IMR-90 (cell line): Measurements from ENCODE around the gene ZSCAN31. TPM values are rescaled to one million over a fixed set of nuclear protein-coding genes. Genes with fewer than 3 reads are reported as not detected.

Experiments
- ATAC-seq: fragments of 200-7000 bp; cut with Tn5 transposase; 2 replicates; pipeline ENCODE4 v1.9.1; 2020; ENCODE audit warnings: low read depth, mild to moderate bottlenecking, moderate library complexity
- BruUV-seq: library from RNA; stranded (reverse); fragments of 400-500 nt; replicated peaks from 2 replicates; lab custom pipeline; 2021; lab: Mats Ljungman, UMichigan
- CTCF ChIA-PET: fragments of 300-600 bp; formaldehyde crosslinking; extraction: SDS; loops from one replicate; lab custom pipeline; 2021; ENCODE audit warnings: antibody characterized with exemption; lab: Yijun Ruan, JAX
- POLR2A ChIA-PET: fragments of 300-600 bp; sonication (Branson Sonifier 250); formaldehyde crosslinking; loops from one replicate; lab custom pipeline; 2022; ENCODE audit warnings: antibody characterized with exemption; ENCODE audit not compliant: unreplicated experiment; lab: Charles Lee
- DNase-seq: peaks from one replicate; pipeline ENCODE4 v3.0.0; 2013
- H2AFZ ChIP-seq: replicated peaks from 2 replicates; pipeline ENCODE3; 2013; ENCODE audit warnings: low read length, mild to moderate bottlenecking; ENCODE audit not compliant: poor library complexity
- H2AK5ac ChIP-seq: 2 replicates; pipeline ENCODE4 v1.6.1; 2013; ENCODE audit warnings: low read depth, low read length, inconsistent platforms
- H2AK9ac ChIP-seq: replicated peaks from 2 replicates; pipeline ENCODE3; 2013; ENCODE audit warnings: mild to moderate bottlenecking, low read depth, low read length, moderate library complexity; ENCODE audit not compliant: poor library complexity
- H2BK120ac ChIP-seq: 2 replicates; pipeline ENCODE4 v1.6.1; 2013; ENCODE audit warnings: low read depth, low read length, inconsistent platforms
- H2BK15ac ChIP-seq: 3 replicates; pipeline ENCODE4 v1.6.1; 2013; ENCODE audit warnings: low read depth, low read length, inconsistent platforms
- H2BK20ac ChIP-seq: 2 replicates; pipeline ENCODE4 v1.6.1; 2013; ENCODE audit warnings: low read depth, mild to moderate bottlenecking, inconsistent platforms, low read length, moderate library complexity
- H2BK5ac ChIP-seq: 2 replicates; pipeline ENCODE4 v1.6.1; 2013; ENCODE audit warnings: mild to moderate bottlenecking, low read depth, low read length, inconsistent platforms; ENCODE audit not compliant: poor library complexity, severe bottlenecking
- H3K14ac ChIP-seq: replicated peaks from 2 replicates; pipeline ENCODE4 v1.6.1; 2013; ENCODE audit warnings: low read depth, low read length, inconsistent platforms
- H3K18ac ChIP-seq: 2 replicates; pipeline ENCODE4 v1.6.1; 2013; ENCODE audit warnings: low read depth, low read length, control low read depth
- H3K23ac ChIP-seq: 2 replicates; pipeline ENCODE4 v1.6.1; 2013; ENCODE audit warnings: low read depth, low read length, inconsistent platforms
- H3K27ac ChIP-seq: 2 replicates; pipeline ENCODE4 v1.5.1; 2013; ENCODE audit warnings: mild to moderate bottlenecking, control low read depth, low read length; ENCODE audit not compliant: insufficient read depth
- H3K27me3 ChIP-seq: 2 replicates; pipeline ENCODE4 v1.6.1; 2013; ENCODE audit warnings: low read length; ENCODE audit not compliant: control insufficient read depth, insufficient read depth
- H3K36me3 ChIP-seq: 2 replicates; pipeline ENCODE4 v1.6.1; 2013; ENCODE audit warnings: low read length, mixed read lengths; ENCODE audit not compliant: control insufficient read depth, insufficient read depth
- H3K4ac ChIP-seq: 2 replicates; pipeline ENCODE4 v1.6.1; 2013; ENCODE audit warnings: low read depth, low read length, inconsistent platforms
- H3K4me1 ChIP-seq: 2 replicates; pipeline ENCODE4 v1.6.1; 2013; ENCODE audit warnings: low read length, mixed read lengths; ENCODE audit not compliant: control insufficient read depth, insufficient read depth
- H3K4me2 ChIP-seq: 2 replicates; pipeline ENCODE4 v1.6.1; 2013; ENCODE audit warnings: low read depth, mild to moderate bottlenecking, control low read depth, low read length, moderate library complexity
- H3K4me3 ChIP-seq: 2 replicates; pipeline ENCODE4 v1.5.1; 2013; ENCODE audit warnings: low read depth, mild to moderate bottlenecking, control low read depth, low read length, moderate library complexity; ENCODE audit not compliant: insufficient read depth
- H3K56ac ChIP-seq: 2 replicates; pipeline ENCODE4 v1.6.1; 2013; ENCODE audit warnings: low read length, inconsistent platforms; ENCODE audit not compliant: insufficient read depth; ENCODE audit errors: extremely low read depth
- H3K79me1 ChIP-seq, 2 experiments: 2 replicates each; pipeline ENCODE4 v1.6.1; 2013; ENCODE audit warnings: low read length in 2 of 2, inconsistent platforms in 1 of 2, low read depth in 1 of 2
- H3K9ac ChIP-seq: 2 replicates; pipeline ENCODE4 v1.6.1; 2013; ENCODE audit warnings: low read depth, low read length, control low read depth
- H3K9me1 ChIP-seq: 2 replicates; pipeline ENCODE4 v1.6.1; 2013; ENCODE audit warnings: low read length, inconsistent platforms; ENCODE audit not compliant: insufficient read depth
- H3K9me3 ChIP-seq: 2 replicates; pipeline ENCODE4 v1.6.1; 2013; ENCODE audit warnings: low read length; ENCODE audit not compliant: control insufficient read depth, insufficient read depth
- H4K20me1 ChIP-seq: 2 replicates; pipeline ENCODE4 v1.6.1; 2013; ENCODE audit warnings: low read length, inconsistent platforms; ENCODE audit not compliant: insufficient read depth
- H4K5ac ChIP-seq: 2 replicates; pipeline ENCODE4 v1.6.1; 2013; ENCODE audit warnings: mild to moderate bottlenecking, low read depth, low read length, control low read depth
- H4K8ac ChIP-seq, 2 experiments: 2 replicates each; pipeline ENCODE4 v1.6.1; 2013; ENCODE audit warnings: low read depth in 2 of 2, low read length in 2 of 2, control low read depth in 1 of 2, inconsistent platforms in 1 of 2
- H4K91ac ChIP-seq: 2 replicates; pipeline ENCODE4 v1.6.1; 2013; ENCODE audit warnings: low read depth, low read length, inconsistent platforms; ENCODE audit not compliant: insufficient read depth
- BHLHE40 ChIP-seq: fragments of 150-350 bp; IDR thresholded peaks from 2 replicates; pipeline ENCODE4 v1.6.1; 2016; ENCODE audit warnings: mild to moderate bottlenecking, low read depth, low read length
- CEBPB ChIP-seq: IDR thresholded peaks from 2 replicates; pipeline ENCODE4 v1.6.1; 2012; ENCODE audit warnings: low read depth, low read length, improper control_type of control experiment
- CHD1 ChIP-seq: IDR thresholded peaks from 2 replicates; pipeline ENCODE4 v1.6.1; 2012; ENCODE audit warnings: low read depth, low read length, improper control_type of control experiment
- FOS ChIP-seq: fragments of 150-350 bp; IDR thresholded peaks from 2 replicates; pipeline ENCODE4 v1.6.1; 2016; ENCODE audit warnings: low read depth, low read length
- MAFK ChIP-seq: IDR thresholded peaks from 2 replicates; pipeline ENCODE4 v1.6.1; 2012; ENCODE audit warnings: low read depth, low read length, improper control_type of control experiment
- MAZ ChIP-seq: IDR thresholded peaks from 2 replicates; pipeline ENCODE4 v1.6.1; 2012; ENCODE audit warnings: low read depth, mild to moderate bottlenecking, low read length, improper control_type of control experiment, moderate library complexity, borderline replicate concordance
- MXI1 ChIP-seq: IDR thresholded peaks from 2 replicates; pipeline ENCODE4 v1.6.1; 2012; ENCODE audit warnings: low read depth, mild to moderate bottlenecking, low read length, moderate library complexity, borderline replicate concordance
- NFE2L2 ChIP-seq: fragments of 150-350 bp; IDR thresholded peaks from 2 replicates; pipeline ENCODE4 v1.6.1; 2016; ENCODE audit warnings: low read depth, mild to moderate bottlenecking, low read length
- POLR2A ChIP-seq: IDR thresholded peaks from 2 replicates; pipeline ENCODE4 v1.6.1; 2012; ENCODE audit warnings: mild to moderate bottlenecking, low read depth, low read length
- RAD21 ChIP-seq: IDR thresholded peaks from 2 replicates; pipeline ENCODE4 v1.6.1; 2012; ENCODE audit warnings: low read length, improper control_type of control experiment
- RFX5 ChIP-seq: IDR thresholded peaks from 2 replicates; pipeline ENCODE4 v1.8.0; 2012; ENCODE audit warnings: low read depth, mild to moderate bottlenecking, low read length, moderate library complexity
- SMC3 ChIP-seq: fragments of 150-350 bp; IDR thresholded peaks from 2 replicates; pipeline ENCODE4 v1.6.1; 2016; ENCODE audit warnings: low read depth, mild to moderate bottlenecking, antibody characterized with exemption, low read length, moderate library complexity
- WGBS, 2 experiments: methylation state at CpG; one replicate each; pipeline versions ENCODE4 v1.1.5 to v1.1.7; 2013; ENCODE audit warnings: missing lambda C conversion rate in 2 of 2; ENCODE audit not compliant: insufficient read length in 1 of 2; ENCODE audit errors: extremely low coverage in 2 of 2; 5-methylcytosine and 5-hydroxymethylcytosine counted together
- dilution Hi-C: fragments of 300-500 bp; cut with HindIII; formaldehyde crosslinking; loops from one replicate; pipeline ENCODE4 v1.14.3; 2018; ENCODE audit warnings: low sequenced_read_pairs; ENCODE audit not compliant: unreplicated experiment
- in situ Hi-C: fragments of 300-500 bp; cut with MboI; formaldehyde crosslinking; loops from 3 replicates; pipeline ENCODE4 v1.14.3; 2019; ENCODE audit warnings: low sequenced_read_pairs, inconsistent platforms, mixed read lengths
- intact Hi-C: fragments of 100-400 bp; cut with micrococcal nuclease; formaldehyde crosslinking; loops from 2 replicates; pipeline ENCODE4 v1.10.0; 2022
- polyA plus RNA-seq, 3 experiments: library from polyadenylated mRNA; depleted of rRNA; stranded (reverse); fragments of >200 nt; gene quantifications; 2 replicates each; pipeline ENCODE4 v1.2.3, GENCODE V29; 2012; ENCODE audit warnings: low replicate concordance in 1 of 3
- total RNA-seq: library from RNA; depleted of rRNA; stranded (reverse); fragments of >200 nt; gene quantifications from 2 replicates; pipeline ENCODE4 v1.2.3, GENCODE V29; 2012
- TF ChIP-seq, protein P1 (sequence below): fragments of 150-350 bp; IDR thresholded peaks from 2 replicates; pipeline ENCODE4 v1.6.1; 2016; ENCODE audit warnings: low read depth, mild to moderate bottlenecking, low read length, moderate library complexity, borderline replicate concordance

The ZSCAN31 gene
- total and polyA plus RNA-seq, 2 of the 4 experiments (the other 2 are of a cell fraction): 1.4 to 4.7 TPM

DNA sequence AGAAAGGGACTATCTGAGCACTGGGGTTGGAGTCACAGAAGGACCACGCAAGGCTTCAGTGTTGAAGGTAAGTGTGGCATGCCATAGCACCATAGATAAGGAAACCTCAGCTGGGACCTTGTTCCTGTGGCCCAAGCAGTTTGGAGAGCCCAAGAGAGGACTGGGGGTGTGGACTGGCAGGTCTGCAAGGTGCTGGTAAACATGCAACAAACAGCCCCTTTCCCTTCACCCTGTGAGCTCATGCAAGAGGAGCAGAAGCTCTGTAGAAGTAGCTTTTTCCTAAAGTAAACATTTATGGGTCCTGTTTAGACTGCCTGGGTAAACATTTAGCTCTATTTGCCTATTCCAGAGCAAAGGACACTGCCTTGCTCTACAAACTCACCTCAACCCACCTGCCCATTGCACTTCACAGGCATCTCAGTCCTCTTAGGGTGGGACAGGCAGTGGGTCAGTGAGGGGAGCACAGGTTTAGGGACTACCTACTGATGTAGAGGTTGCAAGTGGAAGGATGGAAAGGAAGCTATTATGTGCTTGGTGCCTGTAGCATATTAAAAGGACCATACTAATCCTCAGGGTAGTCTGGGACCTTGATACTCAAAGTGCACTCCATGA is 12.0 kb downstream of the ZSCAN31 start:
- Histone ChIP-seq H3K9me1 (no peaks in the 10 kb centered on the region), H3K27me3 (no peaks in the 10 kb centered on the region), H4K91ac (no peak overlapping the region), H4K20me1 (no peaks in the 10 kb centered on the region), H2AK5ac (no peak overlapping the region), H3K36me3 (peaks cover 11% of the 10 kb centered on the region), H3K4me2 (no peak overlapping the region), H2BK5ac (no peak overlapping the region), H3K4ac (no peak overlapping the region), H3K9ac (no peak overlapping the region), H3K79me1 (no peaks in the 10 kb centered on the region), H2BK120ac (no peak overlapping the region), H3K9me3 (peaks cover 22% of the 10 kb centered on the region), H3K56ac (no peak overlapping the region), H3K18ac (no peak overlapping the region), H2AK9ac (no peak overlapping the region), H4K8ac (no peak overlapping the region), H2AFZ (no peak overlapping the region), H4K5ac (no peak overlapping the region), H3K27ac (no peak overlapping the region), H2BK20ac (no peak overlapping the region), H3K4me3 (no peak overlapping the region), H3K14ac (no peak overlapping the region), H2BK15ac (no peak overlapping the region), H3K4me1 (no peaks in the 10 kb centered on the region), H3K23ac (no peak overlapping the region)
- no peak for DNase-seq
- intact Hi-C loops (no loop called here), dilution Hi-C loops (no loop called here), in situ Hi-C loops (no loop called here)
- CTCF ChIA-PET: no interaction called here
- WGBS, 2 experiments: 100% methylated on average over 1 of the region's 1 CpG; no CpG with 5 or more reads in 1 of the 2 experiments
- no TSS peak for BruUV-seq
- POLR2A ChIA-PET: no interaction called here
- no peak for ATAC-seq
- TF ChIP-seq, protein P1, sequence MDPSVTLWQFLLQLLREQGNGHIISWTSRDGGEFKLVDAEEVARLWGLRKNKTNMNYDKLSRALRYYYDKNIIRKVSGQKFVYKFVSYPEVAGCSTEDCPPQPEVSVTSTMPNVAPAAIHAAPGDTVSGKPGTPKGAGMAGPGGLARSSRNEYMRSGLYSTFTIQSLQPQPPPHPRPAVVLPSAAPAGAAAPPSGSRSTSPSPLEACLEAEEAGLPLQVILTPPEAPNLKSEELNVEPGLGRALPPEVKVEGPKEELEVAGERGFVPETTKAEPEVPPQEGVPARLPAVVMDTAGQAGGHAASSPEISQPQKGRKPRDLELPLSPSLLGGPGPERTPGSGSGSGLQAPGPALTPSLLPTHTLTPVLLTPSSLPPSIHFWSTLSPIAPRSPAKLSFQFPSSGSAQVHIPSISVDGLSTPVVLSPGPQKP: no peak
- TF ChIP-seq RAD21 (no peak), POLR2A (no peak), MAFK (no peak), FOS (no peak), NFE2L2 (no peak), BHLHE40 (no peak), SMC3 (no peak), RFX5 (no peak), CEBPB (no peak), CHD1 (no peak), MAZ (no peak), MXI1 (no peak)
